HG03378 (cell line): Measurements from ENCODE around the gene BIRC7.
"Not testable (repeated sequence)": the region's sequence is repeated elsewhere in the genome, so short reads cannot be mapped to it uniquely, and the experiment has no call there.

ENCODE experiments used
- ATAC-seq: cut with Tn5 transposase; IDR thresholded peaks from one replicate; pipeline ENCODE4 v1.9.1; 2021; ENCODE audit warnings: mild to moderate bottlenecking, moderate library complexity; ENCODE audit not compliant: unreplicated experiment

BIRC7 gene

DNA sequence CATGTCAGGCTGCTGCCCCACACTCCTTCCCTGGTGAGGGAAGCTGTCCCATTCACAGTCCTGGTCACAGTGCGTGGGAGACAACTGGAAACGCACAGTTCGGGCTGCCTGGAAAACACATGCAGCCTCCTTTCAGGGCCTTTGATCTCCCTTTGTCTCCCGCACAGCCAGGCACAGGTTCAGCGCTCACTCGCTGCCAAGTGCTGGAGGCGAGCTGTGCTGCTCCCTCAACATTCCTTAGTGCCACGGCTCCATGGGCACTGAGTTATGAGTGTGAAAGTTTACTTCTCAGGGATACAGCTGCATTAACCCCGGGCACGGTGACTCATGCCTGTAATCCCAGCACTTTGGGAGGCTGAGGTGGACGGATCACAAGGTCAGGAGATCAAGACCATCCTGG lies 28.8 kb upstream of the BIRC7 start:
- no peak for ATAC-seq

DNA sequence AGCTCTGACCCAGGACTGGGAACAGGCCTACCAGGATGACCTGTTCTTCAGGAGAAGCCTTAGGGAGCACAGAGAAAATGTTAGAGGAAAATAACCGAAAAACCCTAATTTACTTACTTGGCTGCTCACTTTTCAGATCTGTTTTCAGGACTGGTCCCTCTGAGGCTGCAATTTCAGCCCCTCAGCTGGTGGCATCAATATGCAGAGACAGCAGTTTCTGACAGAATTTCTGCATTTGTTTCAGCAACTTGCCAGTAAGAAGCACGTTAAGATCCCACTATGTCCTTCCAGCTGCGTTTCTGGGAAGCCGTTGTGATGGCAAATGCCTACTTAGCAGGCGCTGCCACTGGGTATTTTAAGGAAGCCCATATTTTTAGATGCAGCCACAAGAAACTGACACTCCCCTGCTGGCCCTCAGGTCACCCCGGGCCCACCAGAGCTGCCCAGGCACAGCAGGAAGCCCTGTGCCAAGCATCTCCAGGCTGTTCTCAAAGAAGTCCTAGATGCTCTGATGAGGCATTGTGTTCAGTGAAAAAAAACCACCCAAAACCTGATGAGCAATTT lies 27.3 kb upstream of the BIRC7 start:
- ATAC-seq = no peak

DNA sequence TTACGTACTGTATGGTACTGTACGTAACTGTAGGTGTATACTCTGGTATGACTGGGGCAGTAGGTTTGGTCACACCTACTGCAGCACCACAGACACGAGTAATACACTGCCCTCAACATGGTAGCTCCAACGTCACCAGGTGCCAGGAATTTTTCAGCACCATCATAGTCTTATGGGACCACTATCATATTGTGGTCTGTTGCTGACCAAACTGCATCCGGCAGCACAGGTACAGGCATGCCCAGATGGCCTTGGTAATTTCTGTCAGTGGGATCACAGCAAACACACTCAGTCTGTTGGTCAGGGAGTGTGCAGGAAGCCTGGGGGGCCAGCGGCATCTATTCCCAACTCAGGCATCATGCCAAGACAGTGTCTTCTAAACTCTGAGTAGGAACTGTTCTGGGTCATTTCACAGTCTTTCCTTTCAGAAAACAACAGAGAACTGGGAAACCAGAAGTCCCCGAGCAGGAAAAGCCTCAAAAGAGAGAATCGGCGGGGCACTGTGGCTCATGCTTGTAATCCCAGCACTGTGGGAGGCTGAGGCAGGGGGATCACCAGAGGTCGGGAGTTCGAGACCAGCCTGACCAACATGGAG lies 25.6 kb upstream of the BIRC7 start:
- ATAC-seq = no peak

DNA sequence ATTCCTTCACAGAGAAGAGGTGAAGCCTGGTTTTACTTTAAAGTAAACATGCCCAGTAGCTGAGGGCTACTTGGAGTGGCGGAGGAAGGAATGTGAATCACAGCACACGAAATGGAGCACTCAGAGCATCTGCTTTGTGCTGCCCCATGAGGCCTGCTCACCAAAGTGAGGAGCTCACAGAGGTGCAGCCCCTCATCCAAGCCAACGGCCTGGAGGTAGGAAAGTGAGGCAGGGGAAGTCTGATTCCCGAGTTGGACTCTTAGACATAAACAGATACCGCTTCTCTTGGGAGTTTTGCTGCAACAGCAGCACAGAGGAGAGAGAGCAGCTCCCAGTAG lies 23.3 kb upstream of the BIRC7 start:
- ATAC-seq = no peak

DNA sequence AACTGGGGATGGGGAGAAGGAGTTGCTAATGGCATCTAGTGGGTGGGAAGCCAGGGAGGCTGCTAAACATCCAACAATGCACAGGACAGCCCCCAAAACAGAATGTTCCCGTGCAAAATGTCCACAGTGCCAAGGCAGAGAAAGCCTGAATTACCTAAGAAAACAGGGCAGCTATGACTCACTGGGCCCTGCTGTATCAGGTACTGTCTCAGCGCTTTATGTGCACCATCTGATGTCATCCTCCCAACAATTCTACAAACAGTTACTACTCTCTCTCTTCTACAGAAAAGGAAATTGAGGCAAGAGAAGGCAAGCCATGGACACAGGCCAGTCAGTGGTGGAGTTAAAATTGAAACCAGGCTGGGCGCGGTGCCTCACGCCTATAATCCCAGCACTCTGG lies 22.9 kb upstream of the BIRC7 start:
- no peak for ATAC-seq

DNA sequence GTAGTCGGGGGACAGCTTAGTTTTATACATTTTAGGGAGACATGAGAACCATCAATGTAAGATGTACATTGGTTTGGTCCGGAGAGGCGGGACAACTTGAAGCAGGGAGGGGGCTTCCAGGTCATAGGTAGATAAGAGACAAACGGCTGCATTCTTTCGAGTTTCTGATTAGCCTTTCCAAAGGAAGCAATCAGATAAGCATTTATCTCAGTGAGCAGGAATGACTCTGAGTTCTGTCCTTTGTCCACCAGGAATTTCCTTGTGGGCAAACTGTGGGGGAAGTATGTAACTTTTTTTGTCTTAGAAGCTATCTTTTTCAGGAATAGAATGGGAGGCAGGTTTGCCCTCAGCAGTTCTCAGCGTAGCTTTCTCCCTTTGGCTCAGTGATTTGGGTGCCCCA lies 21.2 kb upstream of the BIRC7 start:
- ATAC-seq = no peak

GRCh38 chr20:63215101-63216040 lies 20.3 kb upstream of the BIRC7 start:
- peak; percentile 4 for ATAC-seq

GRCh38 chr20:63216041-63216848 lies 19.5 kb upstream of the BIRC7 start, which contains the start of gene YTHDF1:
YTHDF1 (minus strand) TSS chr20:63216131; CDS start chr20:63215892, 239 bp downstream.
- peak; percentile 75 for ATAC-seq

- no peak for ATAC-seq
These were observed 18.7 kb upstream of the BIRC7 start for GRCh38 chr20:63216849-63217471.

DNA sequence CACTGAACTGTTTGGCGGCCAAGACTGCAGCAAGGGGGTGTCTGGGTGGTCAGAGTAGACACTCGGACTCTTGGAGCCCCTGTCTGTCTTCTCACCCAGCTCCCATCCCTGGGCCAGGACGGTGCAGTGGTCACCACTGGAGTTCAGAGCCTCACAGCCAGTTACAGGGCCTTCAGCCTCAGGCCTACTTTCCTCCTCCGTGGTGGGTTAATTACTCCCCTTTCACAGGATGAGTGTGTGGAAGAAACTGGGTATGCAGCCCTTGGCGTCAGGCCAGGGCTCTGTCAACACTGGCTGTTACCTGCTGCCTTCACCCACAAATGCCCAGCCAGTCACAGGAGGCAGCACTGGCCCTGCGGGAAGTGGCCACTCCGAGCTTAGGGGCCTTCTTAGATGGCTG lies 18.0 kb upstream of the BIRC7 start:
- ATAC-seq = no peak

- no peak for ATAC-seq
These were observed 16.8 kb upstream of the BIRC7 start for GRCh38 chr20:63218701-63219446.

- ATAC-seq = no peak
These were observed 16.3 kb upstream of the BIRC7 start for GRCh38 chr20:63219447-63219821.

DNA sequence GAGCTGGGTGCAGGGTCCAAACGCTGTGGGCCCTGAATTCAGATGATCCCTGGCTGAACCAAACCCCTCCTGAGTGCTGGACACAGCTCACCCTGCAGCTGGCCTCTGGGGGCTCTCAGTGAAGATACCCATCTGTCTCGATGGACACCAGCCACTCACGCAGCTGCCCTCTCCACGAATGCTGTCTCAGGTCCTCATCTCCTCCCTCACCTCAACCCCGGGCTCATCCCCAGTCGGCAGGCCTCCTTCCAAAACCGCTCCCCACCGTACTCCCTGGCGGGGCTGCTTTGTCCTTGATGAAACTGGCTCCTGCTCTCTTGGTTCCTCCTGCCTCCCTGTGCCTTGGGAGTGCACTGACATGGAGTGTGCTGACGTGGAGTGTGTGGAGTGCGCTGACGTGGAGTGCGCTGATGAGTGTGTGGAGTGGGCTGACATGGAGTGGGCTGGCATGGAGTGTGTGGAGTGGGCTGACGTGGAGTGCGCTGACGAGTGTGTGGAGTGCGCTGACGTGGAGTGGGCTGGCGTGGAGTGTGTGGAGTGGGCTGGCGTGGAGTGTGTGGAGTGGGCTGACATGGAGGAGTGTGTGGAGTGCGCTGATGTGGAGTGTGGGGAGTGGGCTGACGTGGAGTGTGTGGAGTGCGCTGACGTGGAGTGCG lies 15.7 kb upstream of the BIRC7 start:
- ATAC-seq = no peak

DNA sequence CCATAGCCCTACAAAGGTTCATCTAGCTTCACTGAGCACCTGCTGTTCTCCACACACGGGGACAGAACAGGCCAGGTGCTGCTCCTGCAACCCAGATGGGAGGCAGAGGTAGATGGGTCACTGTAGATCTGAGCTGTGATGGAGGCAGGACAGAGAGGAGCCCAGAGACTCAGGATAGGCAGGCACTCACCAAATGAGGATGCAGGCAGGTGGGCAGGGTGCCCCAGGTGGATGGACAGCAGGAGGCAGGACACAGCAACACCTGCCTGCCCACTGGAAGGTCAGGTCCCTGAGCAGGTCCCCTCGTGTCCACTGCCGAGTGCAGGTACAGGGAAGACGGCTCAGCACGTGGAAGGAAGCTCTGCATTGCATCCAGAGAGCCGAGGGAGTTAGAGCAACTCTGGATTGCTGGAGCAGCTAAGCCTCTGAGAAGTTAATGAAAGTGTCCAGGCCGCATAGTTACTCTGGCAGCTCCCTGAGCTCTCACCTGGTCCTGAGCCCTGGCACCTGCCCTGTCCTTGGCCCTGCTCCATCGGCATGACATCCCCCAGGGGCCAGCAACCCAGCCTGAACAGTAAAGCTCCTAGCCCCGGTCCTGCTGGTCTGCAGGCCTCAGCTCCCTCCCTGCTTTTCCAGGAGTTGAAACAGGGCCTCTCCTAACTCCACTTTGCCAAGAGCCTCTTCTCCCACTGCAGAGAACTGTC lies 14.9 kb upstream of the BIRC7 start:
- no peak for ATAC-seq

GRCh38 chr20:63221400-63222053 lies 14.2 kb upstream of the BIRC7 start:
- not testable (repeated sequence) for ATAC-seq

DNA sequence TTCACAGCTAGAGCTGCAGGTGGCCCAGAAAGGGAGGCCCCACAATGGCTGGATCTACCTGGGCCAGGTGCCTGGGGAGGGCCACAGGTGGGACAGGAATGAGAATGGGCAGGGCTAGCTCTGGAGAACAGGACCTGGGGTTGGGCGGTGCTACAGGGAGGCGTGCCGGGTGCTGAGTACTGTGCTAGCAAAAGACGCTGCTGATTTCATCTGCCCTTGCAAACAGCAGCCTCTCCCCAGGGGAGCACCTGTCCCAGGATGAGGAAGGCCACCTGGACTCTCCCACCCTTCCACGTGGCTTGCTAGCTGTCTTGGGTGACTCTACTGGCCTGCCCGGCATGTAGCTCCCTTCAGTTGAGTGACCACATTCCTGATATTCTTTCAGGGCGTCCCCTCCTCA lies 13.2 kb upstream of the BIRC7 start:
- no peak for ATAC-seq

- no peak for ATAC-seq
These were observed 12.4 kb upstream of the BIRC7 start for GRCh38 chr20:63223121-63223825.

GRCh38 chr20:63223826-63224207 lies 11.9 kb upstream of the BIRC7 start:
- no peak for ATAC-seq
